ENCODE measurements around the gene ALAS2.
"Not testable (repeated sequence)": the region's sequence is repeated elsewhere in the genome, so short reads cannot be mapped to it uniquely, and the experiment has no call there.

The ALAS2 gene

GRCh38 chrX:55030271-55031205, at the start of gene ALAS2:
Gene ALAS2 (minus strand): TSS chrX:55030977. CDS start chrX:55026000, 4,977 bp downstream.
- no peak for DNase-seq (ENCODE audit: low read depth, low spot score)

- no peak for DNase-seq (ENCODE audit: low read depth, low spot score)
Measured at GRCh38 chrX:55074851-55075467, 44.2 kb upstream of the ALAS2 start, which contains the start of gene PAGE2B. Gene PAGE2B (plus strand): TSS chrX:55075030. CDS start chrX:55076042, 1,012 bp downstream.

GRCh38 chrX:55072286-55072685, 41.5 kb upstream of the ALAS2 start:
- no peak for DNase-seq (ENCODE audit: low read depth, low spot score)

GRCh38 chrX:55067180-55067579, 36.4 kb upstream of the ALAS2 start:
- DNase-seq (ENCODE audit: low read depth, low spot score), result not testable (repeated sequence)

GRCh38 chrX:55057675-55058249, 27.0 kb upstream of the ALAS2 start:
- DNase-seq (ENCODE audit: low read depth, low spot score), result no peak

- DNase-seq (ENCODE audit: low read depth, low spot score), result no peak
Measured at GRCh38 chrX:55056820-55057674, 26.3 kb upstream of the ALAS2 start.

- not testable (repeated sequence) for DNase-seq (ENCODE audit: low read depth, low spot score)
Measured at GRCh38 chrX:55050599-55050998, 19.8 kb upstream of the ALAS2 start.

- no peak for DNase-seq (ENCODE audit: low read depth, low spot score)
Measured at GRCh38 chrX:55041514-55041913, 10.7 kb upstream of the ALAS2 start.

- no peak for DNase-seq (ENCODE audit: low read depth, low spot score)
Measured at GRCh38 chrX:55039471-55039870, 8.7 kb upstream of the ALAS2 start.

GRCh38 chrX:55033429-55033828, 2.7 kb upstream of the ALAS2 start:
- DNase-seq (ENCODE audit: low read depth, low spot score), result no peak

GRCh38 chrX:55029291-55029690, 1.5 kb downstream of the ALAS2 start:
- no peak for DNase-seq (ENCODE audit: low read depth, low spot score)

- no peak for DNase-seq (ENCODE audit: low read depth, low spot score)
Measured at GRCh38 chrX:55028611-55029010, 2.2 kb downstream of the ALAS2 start.

- no peak for DNase-seq (ENCODE audit: low read depth, low spot score)
Measured at GRCh38 chrX:55028040-55028439, 2.7 kb downstream of the ALAS2 start.

GRCh38 chrX:55026840-55027239, 3.9 kb downstream of the ALAS2 start:
- DNase-seq (ENCODE audit: low read depth, low spot score), result no peak

- no peak for DNase-seq (ENCODE audit: low read depth, low spot score)
Measured at GRCh38 chrX:55026143-55026542, 4.6 kb downstream of the ALAS2 start.

GRCh38 chrX:55014897-55015299, 15.9 kb downstream of the ALAS2 start:
- DNase-seq (ENCODE audit: low read depth, low spot score), result no peak

- DNase-seq (ENCODE audit: low read depth, low spot score), result no peak
Measured at GRCh38 chrX:55011294-55011693, 19.5 kb downstream of the ALAS2 start.

- DNase-seq (ENCODE audit: low read depth, low spot score), result no peak
Measured at GRCh38 chrX:55008571-55009358, 22.0 kb downstream of the ALAS2 start.

- no peak for DNase-seq (ENCODE audit: low read depth, low spot score)
Measured at GRCh38 chrX:55007656-55008055, 23.1 kb downstream of the ALAS2 start.

GRCh38 chrX:55006827-55007621, 23.8 kb downstream of the ALAS2 start:
- no peak for DNase-seq (ENCODE audit: low read depth, low spot score)
